Measurements from ENCODE around the gene MED29.

- TF ChIP-seq CTCF (IDR thresholded peaks at IDR 0.05) (no peak), POLR2A (IDR thresholded peaks at IDR 0.05) (no peak)
Observed at GRCh38 chr19:39377373-39378362, 13.5 kb upstream of the MED29 start.
